Retina (tissue), 1 donor: ENCODE data around the gene MINK1.
"Not testable (repeated sequence)": the region's sequence is repeated elsewhere in the genome, so short reads cannot be mapped to it uniquely, and the experiment has no call there.

Experiments used
- DNase-seq: peaks from one replicate; pipeline ENCODE4 v3.0.0-alpha.2; 2016

MINK1 gene

GRCh38 chr17:4901648-4902344, 68.7 kb downstream of the MINK1 start:
- peak; percentile 23 for DNase-seq

DNA sequence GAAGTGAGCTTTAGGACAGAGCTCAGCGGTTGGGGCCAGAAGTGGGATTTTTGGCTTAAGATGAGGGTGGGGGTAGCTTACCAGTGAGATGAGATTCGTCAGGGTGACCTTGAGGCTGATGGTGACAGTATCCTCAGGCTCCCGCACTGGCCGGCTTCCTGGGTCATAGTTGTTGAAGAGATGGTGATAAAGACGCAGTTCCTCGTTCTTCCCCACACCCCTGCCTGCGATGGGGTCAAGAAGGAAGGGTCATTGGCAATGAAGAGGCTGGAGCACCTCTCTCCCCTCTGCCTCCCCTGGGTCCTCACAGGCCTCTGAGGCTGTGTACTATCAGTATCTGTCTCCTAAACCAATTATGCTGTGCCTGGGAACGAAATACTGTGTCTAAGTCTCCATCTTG, 69.4 kb downstream of the MINK1 start:
- DNase-seq: no peak

GRCh38 chr17:4903051-4903818, 70.1 kb downstream of the MINK1 start, which contains the start of gene CHRNE:
TSS of gene CHRNE (minus strand) at chr17:4903098. CDS start at chr17:4903063, 35 bp downstream.
- peak; percentile 80 for DNase-seq

- not testable (repeated sequence) for DNase-seq
Observed at GRCh38 chr17:4906642-4907041, 73.5 kb downstream of the MINK1 start.

GRCh38 chr17:4908301-4908700, 75.2 kb downstream of the MINK1 start:
- peak; percentile 28 for DNase-seq

- DNase-seq: peak; percentile 90
Observed at GRCh38 chr17:4908711-4909496, 75.8 kb downstream of the MINK1 start.

- DNase-seq: no peak
Observed at GRCh38 chr17:4913994-4914393, 80.9 kb downstream of the MINK1 start.

- DNase-seq: not testable (repeated sequence)
Observed at GRCh38 chr17:4914551-4914950, 81.4 kb downstream of the MINK1 start.

DNA sequence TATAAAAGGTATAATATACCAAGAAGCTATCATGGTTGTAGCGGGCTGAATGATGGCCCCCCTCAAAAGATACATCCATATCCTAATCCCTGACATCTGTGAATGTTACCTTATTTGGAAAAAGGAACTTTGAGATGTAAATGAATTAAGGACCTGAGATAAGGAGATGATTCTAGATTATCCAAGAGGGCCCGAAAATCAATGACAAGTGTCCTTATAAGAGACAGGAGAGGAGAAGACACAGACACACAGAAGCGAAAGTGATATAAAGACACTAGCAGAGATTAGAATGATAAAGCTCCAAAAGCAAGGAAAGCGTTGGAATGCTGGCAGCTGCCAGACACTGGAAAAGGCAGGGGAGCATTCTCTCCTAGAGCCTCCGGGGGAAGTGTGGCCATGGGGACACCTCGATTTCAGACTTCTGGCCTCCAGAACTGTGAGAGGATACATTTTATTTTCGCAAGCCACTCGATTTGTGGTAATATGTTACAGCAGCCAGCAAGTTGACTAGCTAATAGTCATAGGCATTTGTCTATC, 86.4 kb downstream of the MINK1 start:
- no peak for DNase-seq

- DNase-seq: no peak
Observed at GRCh38 chr17:4920351-4921048, 87.4 kb downstream of the MINK1 start.

- no peak for DNase-seq
Observed at GRCh38 chr17:4921320-4921719, 88.2 kb downstream of the MINK1 start.

DNA sequence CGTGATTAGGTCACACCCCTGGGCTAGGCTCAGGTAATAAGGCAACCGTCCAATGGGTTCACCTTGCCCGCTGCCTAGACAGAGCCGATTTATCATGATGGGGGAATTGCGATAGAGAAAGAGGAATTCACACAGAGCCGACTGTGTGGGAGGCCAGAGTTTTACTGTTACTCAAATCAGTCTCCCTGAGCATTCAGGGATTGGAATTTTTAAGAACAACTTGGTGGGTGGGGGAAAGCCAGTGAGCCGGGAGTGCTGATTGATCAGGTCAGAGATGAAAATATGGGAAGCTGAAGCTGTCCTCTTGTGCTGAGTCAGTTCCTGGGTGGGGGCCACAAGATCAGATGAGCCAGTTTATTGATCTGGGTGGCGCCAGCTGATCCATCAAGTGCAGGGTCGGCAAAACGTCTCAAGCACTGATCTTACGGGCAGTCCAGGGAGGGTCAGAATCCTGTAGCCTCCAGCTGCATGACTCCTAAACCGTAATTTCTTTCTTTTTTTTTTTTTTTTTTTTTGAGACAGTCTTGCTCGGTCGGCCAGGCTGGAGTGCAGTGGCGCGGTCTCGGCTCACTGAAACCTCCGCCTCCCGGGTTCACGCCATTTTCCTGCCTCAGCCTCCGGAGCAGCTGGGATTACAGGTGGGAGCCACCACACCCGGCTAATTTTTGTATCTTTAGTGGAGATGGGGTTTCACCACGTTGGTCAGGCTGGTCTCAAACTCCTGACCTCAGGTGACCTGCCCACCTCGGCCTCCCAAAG, 93.6 kb downstream of the MINK1 start:
- DNase-seq: not testable (repeated sequence)

DNA sequence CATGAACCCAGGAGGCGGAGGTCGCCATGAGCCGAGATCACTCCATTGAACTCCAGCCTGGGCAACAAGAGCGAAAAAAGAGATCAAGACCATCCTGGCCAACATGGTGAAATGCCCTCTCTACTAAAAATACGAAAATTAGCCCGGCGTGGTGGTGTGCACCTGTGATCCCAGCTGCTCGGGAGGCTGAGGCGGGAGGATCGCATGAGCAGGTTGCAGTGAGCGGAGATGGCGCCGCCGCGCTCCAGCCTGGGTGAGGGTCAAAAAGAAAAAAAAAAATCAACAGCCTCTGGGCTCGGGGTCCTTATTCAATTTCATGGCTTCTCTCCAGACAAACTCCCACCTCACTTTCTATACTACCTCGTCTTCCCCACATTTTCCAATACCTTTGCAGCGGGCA, 95.7 kb downstream of the MINK1 start:
- DNase-seq: no peak

DNA sequence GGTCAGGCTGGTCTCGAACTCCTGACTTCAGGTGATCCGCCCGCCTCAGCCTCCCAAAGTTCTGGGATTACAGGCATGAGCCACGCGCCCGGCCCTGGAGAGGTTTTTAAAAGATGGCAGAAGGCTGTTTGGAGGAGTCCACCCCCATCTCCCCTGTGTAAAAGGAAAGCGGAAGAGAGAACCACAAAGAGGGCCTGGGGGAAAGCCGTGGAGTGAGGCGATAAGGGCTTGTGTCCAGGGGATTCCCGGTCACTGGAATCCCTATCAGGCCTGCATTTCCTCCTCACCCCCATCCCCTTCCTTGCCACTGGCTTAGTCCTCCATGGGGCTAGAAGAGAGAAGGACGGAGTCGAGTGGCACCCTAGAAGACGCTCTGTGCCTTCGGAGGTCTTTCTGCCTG, 98.8 kb downstream of the MINK1 start, which contains the start of gene GP1BA:
Gene GP1BA, plus strand, starts transcription at position 315 of the 400 bp plus-strand sequence. CDS start 328 bp downstream, outside the sequence.
- DNase-seq: no peak

DNA sequence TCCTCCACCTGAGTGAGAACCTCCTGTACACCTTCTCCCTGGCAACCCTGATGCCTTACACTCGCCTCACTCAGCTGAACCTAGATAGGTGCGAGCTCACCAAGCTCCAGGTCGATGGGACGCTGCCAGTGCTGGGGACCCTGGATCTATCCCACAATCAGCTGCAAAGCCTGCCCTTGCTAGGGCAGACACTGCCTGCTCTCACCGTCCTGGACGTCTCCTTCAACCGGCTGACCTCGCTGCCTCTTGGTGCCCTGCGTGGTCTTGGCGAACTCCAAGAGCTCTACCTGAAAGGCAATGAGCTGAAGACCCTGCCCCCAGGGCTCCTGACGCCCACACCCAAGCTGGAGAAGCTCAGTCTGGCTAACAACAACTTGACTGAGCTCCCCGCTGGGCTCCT, 99.6 kb downstream of the MINK1 start:
- DNase-seq: no peak

- no peak for DNase-seq
Observed at GRCh38 chr17:4933646-4934045, 100.5 kb downstream of the MINK1 start.

GRCh38 chr17:4934173-4934979, 101.2 kb downstream of the MINK1 start:
- no peak for DNase-seq

DNA sequence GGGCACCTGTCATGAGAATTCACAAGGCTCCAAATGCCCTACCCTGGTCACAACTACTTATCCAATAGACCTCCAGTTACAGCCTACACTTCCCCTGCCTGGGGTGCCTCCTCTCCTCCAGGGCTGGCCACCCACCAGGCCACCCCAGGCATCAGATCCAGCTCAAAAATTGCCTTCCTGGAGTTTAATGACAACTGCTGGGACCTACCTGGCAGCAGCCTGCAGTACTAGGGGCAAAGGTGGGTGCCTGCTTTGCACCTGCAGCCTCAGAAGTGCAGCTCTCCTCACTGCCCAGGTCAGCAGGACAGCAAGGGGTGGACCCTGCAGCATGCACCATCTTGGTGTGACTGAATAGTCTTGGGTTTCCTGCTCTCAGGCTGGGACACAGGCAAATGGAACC, 102.5 kb downstream of the MINK1 start:
- DNase-seq: no peak

DNA sequence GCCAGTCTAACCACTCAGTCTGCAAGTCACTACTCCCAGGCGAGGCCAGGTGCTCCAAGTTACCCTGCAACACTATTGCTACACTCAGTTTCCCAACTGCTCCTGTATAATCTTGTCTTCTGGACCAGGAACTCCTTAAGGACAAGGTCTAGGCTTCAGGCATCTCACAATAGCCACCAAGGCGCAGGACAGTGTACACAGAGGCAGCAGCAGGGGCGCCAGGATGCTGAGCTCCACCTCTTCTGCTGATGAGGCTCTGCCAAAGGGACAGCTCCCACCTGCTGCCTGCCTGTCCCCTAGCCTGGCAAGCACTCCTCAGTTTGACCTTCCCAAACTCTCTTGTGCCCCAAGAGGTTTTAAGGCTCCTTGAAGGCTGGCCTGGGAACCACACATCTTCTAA, 103.3 kb downstream of the MINK1 start:
- DNase-seq: no peak

- DNase-seq: no peak
Observed at GRCh38 chr17:4937553-4937952, 104.4 kb downstream of the MINK1 start.

DNA sequence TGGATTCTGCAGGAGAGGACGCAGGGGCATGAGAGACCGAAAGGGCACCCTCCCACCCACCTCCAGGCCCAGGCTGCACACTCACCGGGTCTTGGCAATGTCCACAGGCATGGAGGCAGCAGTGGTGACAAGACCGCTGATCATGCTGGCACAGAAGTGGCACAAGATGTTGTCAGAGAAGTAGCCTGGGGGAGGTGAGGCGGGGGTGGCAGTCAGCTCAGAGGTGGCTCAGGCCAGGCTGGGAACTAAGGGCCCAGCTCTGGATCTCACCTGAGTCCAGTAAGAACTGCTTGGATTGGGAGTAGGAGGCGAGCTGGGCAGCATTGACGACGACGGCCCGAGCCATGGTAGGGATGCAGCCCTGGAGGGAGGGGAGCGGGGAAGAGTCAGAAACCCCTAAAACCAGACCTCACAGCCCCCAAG, 104.9 kb downstream of the MINK1 start:
- DNase-seq: no peak
